Measurements from ENCODE around the gene ZFHX3. TPM values are rescaled to one million over a fixed set of nuclear protein-coding genes. Genes with fewer than 3 reads are reported as not detected.

ZFHX3 gene
- total and polyA plus RNA-seq, 2 of the 8 experiments (the other 6 are each of a cell fraction or from before 2014, with no cell fraction given): 0.08 to 0.99 TPM

GRCh38 chr16:72939247-72939646, 108.7 kb downstream of the ZFHX3 start:
- FAIRE-seq (no peak), DNase-seq (ENCODE audit: low read depth in 1 of 2, low spot score in 2 of 2) (no peak)
- Histone ChIP-seq H4K5ac (ENCODE audit: insufficient read length, low read depth, low read length) (no peak overlapping the region), H2BK12ac (ENCODE audit: low read depth, low read length) (no peak overlapping the region), H2BK120ac (replicated peaks; ENCODE audit: low read depth, low read length) (no peak overlapping the region), H3K9me3 (ENCODE audit: insufficient read depth in 2 of 2, low read depth in 1 of 2, low read length in 1 of 2) (no peaks in the 10 kb centered on the region), H3K9ac (replicated peaks in 1 of 4; ENCODE audit: extremely low read depth in 1 of 4, low read depth in 3 of 4, low read length in 3 of 4) (no peak overlapping the region), H3K4me2 (ENCODE audit: insufficient read depth in 1 of 2, low read depth in 2 of 2, low read length in 2 of 2) (no peak overlapping the region), H2BK20ac (ENCODE audit: low read length) (no peak overlapping the region), H3K4ac (replicated peaks; ENCODE audit: insufficient read length, low read depth, low read length) (no peak overlapping the region), H3K23ac (ENCODE audit: insufficient read length) (no peak overlapping the region), H2BK15ac (ENCODE audit: low read length) (no peak overlapping the region), H3K79me1 (ENCODE audit: low read depth, low read length) (no peaks in the 10 kb centered on the region), H4K20me1 (replicated peaks in 1 of 2; ENCODE audit: control insufficient read depth in 1 of 2, insufficient read depth in 2 of 2, low read length in 2 of 2) (no peaks in the 10 kb centered on the region), H3K27me3 (replicated peaks in 1 of 4; ENCODE audit: control insufficient read depth in 3 of 4, extremely low read depth in 1 of 4, insufficient read depth in 3 of 4, low read length in 3 of 4) (no peaks in the 10 kb centered on the region), H4K8ac (ENCODE audit: extremely low read depth, insufficient read depth, low read length) (no peak overlapping the region), H3K18ac (ENCODE audit: extremely low read depth, low read length) (no peak overlapping the region), H2AFZ (ENCODE audit: low read length) (no peak overlapping the region), H3K27ac (ENCODE audit: low read depth, low read length) (no peak overlapping the region), H2AK5ac (ENCODE audit: low read depth, low read length) (0 out of 2 replicates have a peak overlapping the region, but pooled peaks have one; percentile 46), H3K79me2 (ENCODE audit: control insufficient read depth in 1 of 2, insufficient read depth in 2 of 2, low read length in 2 of 2) (no peaks in the 10 kb centered on the region), H3K23me2 (ENCODE audit: low read depth, low read length) (no peaks in the 10 kb centered on the region), H3K4me1 (replicated peaks in 1 of 4; ENCODE audit: control insufficient read depth in 3 of 4, insufficient read depth in 4 of 4, low read length in 3 of 4) (peaks cover 5 to 17% (median 7%) of the 10 kb centered on the region in 4 experiments; a peak in 6 of 7 replicates), H3K56ac (replicated peaks; ENCODE audit: insufficient read length, low read depth, low read length) (no peak overlapping the region), H3K4me3 (ENCODE audit: extremely low read depth in 1 of 4, insufficient read depth in 2 of 4, low read depth in 3 of 4, low read length in 4 of 4) (no peak overlapping the region), H3K14ac (ENCODE audit: insufficient read length) (no peak overlapping the region), H4K91ac (replicated peaks; ENCODE audit: insufficient read length, low read length) (no peak overlapping the region), H3K36me3 (ENCODE audit: control insufficient read depth in 2 of 4, insufficient read depth in 4 of 4, low read length in 3 of 4) (no peaks in the 10 kb centered on the region; a peak in 1 of 8 replicates), H2BK5ac (ENCODE audit: low read depth, low read length) (no peak overlapping the region)
- WGBS, 2 experiments (ENCODE audit: extremely low coverage in 1 of 2, insufficient coverage in 1 of 2, insufficient read length in 1 of 2, insufficient replicate concordance in 2 of 2, low coverage in 1 of 2, low lambda C conversion rate in 2 of 2, missing lambda C conversion rate in 1 of 2): 93% methylated on average over 10 of the region's 10 CpGs; no CpG with 5 or more reads in 1 of the 2 experiments
- CTCF ChIA-PET (ENCODE audit: partially characterized antibody): interaction anchor here (1.0 to 3.1 kb wide), 7 partner anchors 8 to 107 kb away, joined by 3 to 15 read pairs (median 3); no protein-coding TSS in a partner anchor
- POLR2A ChIA-PET (ENCODE audit: partially characterized antibody): interaction anchor here (1.0 kb wide), 1 partner anchor 10 kb away, joined by 3 read pairs; no protein-coding TSS in a partner anchor
- TF ChIP-seq HDAC2 (IDR thresholded peaks at IDR 0.05; ENCODE audit: borderline replicate concordance in 1 of 2, low read depth in 2 of 2, low read length in 2 of 2) (no peak), SIX5 (IDR thresholded peaks at IDR 0.05; ENCODE audit: low read depth, low read length) (no peak), USF2 (IDR thresholded peaks at IDR 0.05; ENCODE audit: low read length) (no peak), TEAD4 (IDR thresholded peaks at IDR 0.05; ENCODE audit: low read depth, low read length) (no peak), FOSL1 (IDR thresholded peaks at IDR 0.05; ENCODE audit: insufficient read depth, low read depth, low read length) (no peak)
